ENCODE data around the gene METTL17.
"Not testable (repeated sequence)": the region's sequence is repeated elsewhere in the genome, so short reads cannot be mapped to it uniquely, and the experiment has no call there.

The METTL17 gene

GRCh38 chr14:21025371-21026273 is 35.8 kb downstream of the METTL17 start:
- DNase-seq (ENCODE audit: low read depth): no peak

- no peak for DNase-seq (ENCODE audit: low read depth)
These were observed 36.7 kb downstream of the METTL17 start for GRCh38 chr14:21026274-21026987.

- no peak for DNase-seq (ENCODE audit: low read depth)
These were observed 37.2 kb downstream of the METTL17 start for GRCh38 chr14:21026988-21027315.

GRCh38 chr14:21029917-21030316 is 40.1 kb downstream of the METTL17 start, which contains the start of gene TPPP2:
TPPP2 (plus strand) TSS chr14:21030217; CDS start chr14:21030582, 365 bp downstream.
- no peak for DNase-seq (ENCODE audit: low read depth)

GRCh38 chr14:21030531-21030930 is 40.8 kb downstream of the METTL17 start:
- no peak for DNase-seq (ENCODE audit: low read depth)

- no peak for DNase-seq (ENCODE audit: low read depth)
These were observed 42.7 kb downstream of the METTL17 start for GRCh38 chr14:21032326-21033132.

- DNase-seq (ENCODE audit: low read depth): no peak
These were observed 43.4 kb downstream of the METTL17 start for GRCh38 chr14:21033133-21033698.

GRCh38 chr14:21034707-21035106 is 44.9 kb downstream of the METTL17 start, which contains the start of gene RNASE13:
RNASE13 (minus strand) TSS chr14:21034807; CDS start chr14:21034288, 519 bp downstream.
- no peak for DNase-seq (ENCODE audit: low read depth)

- DNase-seq (ENCODE audit: low read depth): no peak
These were observed 47.0 kb downstream of the METTL17 start for GRCh38 chr14:21036751-21037150.

GRCh38 chr14:21037156-21037555 is 47.4 kb downstream of the METTL17 start:
- DNase-seq (ENCODE audit: low read depth): no peak

GRCh38 chr14:21038441-21039422 is 49.0 kb downstream of the METTL17 start:
- DNase-seq (ENCODE audit: low read depth): no peak

- no peak for DNase-seq (ENCODE audit: low read depth)
These were observed 50.0 kb downstream of the METTL17 start for GRCh38 chr14:21039585-21040369.

GRCh38 chr14:21040370-21040925 is 50.7 kb downstream of the METTL17 start:
- no peak for DNase-seq (ENCODE audit: low read depth)

- not testable (repeated sequence) for DNase-seq (ENCODE audit: low read depth)
These were observed 51.2 kb downstream of the METTL17 start for GRCh38 chr14:21040941-21041340.

GRCh38 chr14:21041676-21042433 is 52.1 kb downstream of the METTL17 start, which contains the start of gene RNASE7:
RNASE7 (plus strand) TSS chr14:21042362; CDS start chr14:21042993, 631 bp downstream.
- no peak for DNase-seq (ENCODE audit: low read depth)

- DNase-seq (ENCODE audit: low read depth): no peak
These were observed 53.1 kb downstream of the METTL17 start for GRCh38 chr14:21042918-21043317.

- DNase-seq (ENCODE audit: low read depth): no peak
These were observed 53.7 kb downstream of the METTL17 start for GRCh38 chr14:21043387-21043973.

GRCh38 chr14:21043974-21044618 is 54.3 kb downstream of the METTL17 start:
- no peak for DNase-seq (ENCODE audit: low read depth)

Data from HS-5 (cell line).